HG03439 (cell line): ENCODE results near the gene CCNF.
"Not testable (repeated sequence)": the region's sequence is repeated elsewhere in the genome, so short reads cannot be mapped to it uniquely, and the experiment has no call there.

ENCODE experiments used
- ATAC-seq: cut with Tn5 transposase; IDR thresholded peaks from one replicate; pipeline ENCODE4 v1.9.1; 2021; ENCODE audit warnings: mild to moderate bottlenecking, moderate library complexity; ENCODE audit not compliant: unreplicated experiment

The CCNF gene, protein sequence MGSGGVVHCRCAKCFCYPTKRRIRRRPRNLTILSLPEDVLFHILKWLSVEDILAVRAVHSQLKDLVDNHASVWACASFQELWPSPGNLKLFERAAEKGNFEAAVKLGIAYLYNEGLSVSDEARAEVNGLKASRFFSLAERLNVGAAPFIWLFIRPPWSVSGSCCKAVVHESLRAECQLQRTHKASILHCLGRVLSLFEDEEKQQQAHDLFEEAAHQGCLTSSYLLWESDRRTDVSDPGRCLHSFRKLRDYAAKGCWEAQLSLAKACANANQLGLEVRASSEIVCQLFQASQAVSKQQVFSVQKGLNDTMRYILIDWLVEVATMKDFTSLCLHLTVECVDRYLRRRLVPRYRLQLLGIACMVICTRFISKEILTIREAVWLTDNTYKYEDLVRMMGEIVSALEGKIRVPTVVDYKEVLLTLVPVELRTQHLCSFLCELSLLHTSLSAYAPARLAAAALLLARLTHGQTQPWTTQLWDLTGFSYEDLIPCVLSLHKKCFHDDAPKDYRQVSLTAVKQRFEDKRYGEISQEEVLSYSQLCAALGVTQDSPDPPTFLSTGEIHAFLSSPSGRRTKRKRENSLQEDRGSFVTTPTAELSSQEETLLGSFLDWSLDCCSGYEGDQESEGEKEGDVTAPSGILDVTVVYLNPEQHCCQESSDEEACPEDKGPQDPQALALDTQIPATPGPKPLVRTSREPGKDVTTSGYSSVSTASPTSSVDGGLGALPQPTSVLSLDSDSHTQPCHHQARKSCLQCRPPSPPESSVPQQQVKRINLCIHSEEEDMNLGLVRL

DNA sequence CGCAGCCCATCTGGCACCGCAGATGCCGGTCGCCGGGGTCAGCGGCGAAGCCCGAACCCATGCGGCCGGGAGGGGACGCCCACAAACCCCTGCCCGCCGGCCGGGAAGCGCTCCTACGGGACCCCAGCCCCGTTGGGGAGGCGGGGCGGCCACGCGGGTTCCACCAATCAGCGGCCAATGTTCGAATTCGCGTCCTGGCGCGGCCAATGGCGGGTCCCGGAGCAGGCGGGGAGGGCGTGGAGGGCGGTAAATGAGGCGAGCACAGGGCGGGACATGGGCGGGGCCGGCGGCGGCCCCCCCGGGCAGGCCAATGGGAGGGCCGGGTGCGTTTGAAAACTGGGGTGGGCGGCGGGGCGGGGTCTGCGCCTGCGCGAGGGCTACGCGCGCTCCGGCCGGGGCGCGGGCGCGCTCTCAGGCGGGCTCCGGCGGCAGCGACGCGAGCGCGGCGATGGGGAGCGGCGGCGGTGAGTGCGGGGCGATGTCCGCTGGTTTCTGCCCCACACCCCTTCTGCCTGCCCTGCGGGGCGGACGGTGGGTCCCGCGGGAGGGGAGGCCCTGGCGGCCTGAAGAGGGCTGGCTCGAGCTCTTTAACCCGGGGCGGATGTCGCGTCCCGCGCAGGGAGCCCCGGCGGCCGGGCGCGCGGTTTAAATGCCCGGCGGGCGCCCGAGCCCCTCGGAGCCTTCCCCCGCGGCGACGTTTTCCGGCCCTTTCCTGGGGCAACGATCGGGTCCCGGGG is at the start of gene CCNF:
Gene CCNF, plus strand, starts transcription at position 414 of the 737 bp plus-strand sequence. Its CDS starts 35 bp downstream, at position 449.
- ATAC-seq = peak; percentile 88

DNA sequence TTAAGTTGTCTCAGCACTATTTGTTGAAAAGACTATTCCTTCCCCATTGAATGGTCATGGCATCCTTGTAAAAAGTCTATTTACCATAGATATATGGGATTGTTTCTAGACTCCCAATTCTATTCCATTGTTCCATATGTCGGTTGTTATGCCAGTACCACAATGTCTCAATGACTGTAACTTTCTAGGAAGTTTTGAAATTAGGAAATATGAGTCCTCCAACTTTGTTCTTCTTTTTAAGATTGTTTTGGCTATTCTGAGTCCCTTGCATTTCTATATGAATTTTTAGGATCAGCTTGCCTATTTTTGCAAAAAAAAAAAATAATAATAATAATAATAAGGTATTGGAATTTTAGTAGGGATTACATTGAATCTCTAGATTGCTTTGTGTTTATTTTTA is 45.7 kb upstream of the CCNF start:
- no peak for ATAC-seq

DNA sequence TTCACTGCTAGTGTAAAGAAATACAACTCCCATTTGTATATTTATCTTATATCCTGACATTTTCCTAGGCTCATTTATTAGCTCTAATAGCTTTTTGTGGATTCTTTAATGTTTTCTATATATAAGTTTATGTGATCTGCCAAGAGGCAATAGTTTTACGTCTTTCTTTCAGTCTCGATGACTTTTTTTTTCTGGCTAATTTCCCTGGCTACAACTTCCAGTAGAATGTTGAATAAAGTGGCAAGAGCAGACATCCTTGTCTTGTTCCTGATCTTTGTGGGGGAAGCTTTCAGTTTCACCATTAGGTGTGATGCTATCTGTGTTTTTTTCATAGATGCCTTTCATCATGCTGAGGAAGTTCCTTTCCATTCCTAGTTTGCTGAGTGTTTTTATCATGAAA is 44.8 kb upstream of the CCNF start:
- ATAC-seq = no peak

DNA sequence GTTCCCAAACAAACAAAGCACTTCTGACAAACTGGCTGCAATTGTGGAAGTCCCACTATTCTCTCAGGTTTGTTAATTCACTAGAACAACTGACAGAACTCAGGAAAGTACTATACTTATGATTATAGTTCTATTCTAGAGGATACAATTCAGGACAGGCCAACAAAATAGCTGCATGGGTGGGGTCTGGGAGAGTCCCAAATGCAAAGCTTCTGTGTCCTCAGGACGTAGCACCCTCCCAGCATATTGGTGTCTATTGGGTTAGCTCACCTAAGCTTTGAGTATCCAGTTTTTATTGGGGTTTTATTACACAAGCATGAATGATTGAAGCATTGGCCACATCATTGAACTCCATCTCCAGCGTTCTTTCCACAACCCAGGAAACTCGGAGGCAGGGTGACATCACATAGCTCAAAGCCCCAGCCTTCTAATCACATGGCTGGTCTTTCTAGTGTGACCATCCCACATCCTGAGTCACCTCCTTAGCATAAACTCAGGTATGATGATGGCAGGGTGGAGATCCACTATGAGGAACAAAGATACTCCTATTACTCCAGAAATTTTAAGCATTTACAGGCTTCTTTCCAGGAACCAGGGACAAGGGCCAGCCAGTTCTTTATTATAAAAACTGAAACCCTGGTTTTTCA is 43.9 kb upstream of the CCNF start:
- ATAC-seq = no peak

DNA sequence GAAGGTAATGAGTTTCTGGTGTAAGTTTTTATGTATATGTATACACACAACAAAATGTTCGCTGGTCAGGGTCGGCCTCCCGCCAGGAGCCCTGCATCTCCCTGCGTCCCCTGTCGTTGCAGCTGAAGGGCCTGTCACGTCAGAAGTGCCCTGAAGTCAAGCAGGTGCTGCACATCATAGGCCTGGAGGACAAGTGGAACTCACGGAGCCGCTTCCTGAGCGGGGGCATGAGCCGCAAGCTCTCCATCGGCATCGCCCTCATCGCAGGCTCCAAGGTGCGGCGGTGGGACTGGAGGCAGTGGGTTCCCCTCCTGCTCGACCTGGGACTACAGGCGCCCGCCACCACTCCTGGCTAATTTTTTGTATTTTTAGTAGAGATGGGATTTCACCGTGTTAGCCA is 43.3 kb upstream of the CCNF start:
- not testable (repeated sequence) for ATAC-seq

DNA sequence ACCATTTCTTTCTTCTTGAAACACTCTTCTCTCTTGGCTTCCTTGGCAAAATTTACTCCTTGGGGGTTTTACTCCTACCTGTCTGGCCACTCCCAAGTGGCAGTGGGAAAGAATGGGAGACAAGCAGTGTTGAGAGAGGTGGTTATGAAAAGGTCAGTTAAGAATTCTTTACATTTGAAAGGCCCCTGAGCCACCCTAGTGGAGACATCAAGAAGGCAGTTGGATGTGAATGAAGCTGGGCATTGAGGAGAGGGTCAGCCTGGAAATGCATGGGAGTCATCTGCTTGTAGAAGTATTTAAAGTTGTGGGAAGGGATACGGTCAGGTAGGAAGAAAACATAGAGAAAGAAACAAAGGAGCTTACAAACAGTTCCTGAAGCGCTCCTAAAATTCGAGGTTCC is 42.3 kb upstream of the CCNF start:
- ATAC-seq = no peak

DNA sequence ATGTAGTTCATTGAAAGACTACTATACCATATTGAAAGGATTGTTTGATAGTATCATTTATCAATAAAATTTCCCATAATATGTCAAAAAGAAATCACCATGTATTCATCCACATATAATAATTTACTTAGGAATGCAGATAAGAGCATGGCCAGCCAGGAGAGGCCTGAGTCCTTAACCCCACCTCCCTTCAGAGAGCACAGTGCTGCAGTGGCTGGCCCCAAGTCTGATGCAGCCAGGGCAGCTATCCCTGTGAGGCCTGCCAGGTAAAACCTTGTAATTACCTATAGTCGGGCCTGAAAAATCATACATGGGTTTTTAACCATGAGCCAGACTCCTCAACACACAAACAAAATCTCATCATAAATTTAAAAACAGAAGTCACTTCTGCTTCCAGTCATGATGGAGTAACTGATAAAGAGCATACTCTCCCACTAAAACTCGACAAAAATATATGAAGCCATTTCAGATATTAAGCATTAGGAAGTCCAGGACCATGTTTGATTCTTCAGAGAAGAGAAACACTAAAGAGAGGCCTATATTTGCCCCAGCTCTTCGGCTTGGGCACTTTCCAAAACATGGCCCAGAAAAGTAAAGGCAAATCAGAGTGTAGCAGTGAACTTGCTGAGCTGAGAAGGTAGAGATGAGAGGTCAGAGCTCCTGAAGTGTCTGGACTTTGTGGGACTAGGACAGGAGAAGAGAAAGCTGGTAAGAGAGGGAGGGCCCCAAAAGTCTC is 40.9 kb upstream of the CCNF start:
- ATAC-seq = no peak

DNA sequence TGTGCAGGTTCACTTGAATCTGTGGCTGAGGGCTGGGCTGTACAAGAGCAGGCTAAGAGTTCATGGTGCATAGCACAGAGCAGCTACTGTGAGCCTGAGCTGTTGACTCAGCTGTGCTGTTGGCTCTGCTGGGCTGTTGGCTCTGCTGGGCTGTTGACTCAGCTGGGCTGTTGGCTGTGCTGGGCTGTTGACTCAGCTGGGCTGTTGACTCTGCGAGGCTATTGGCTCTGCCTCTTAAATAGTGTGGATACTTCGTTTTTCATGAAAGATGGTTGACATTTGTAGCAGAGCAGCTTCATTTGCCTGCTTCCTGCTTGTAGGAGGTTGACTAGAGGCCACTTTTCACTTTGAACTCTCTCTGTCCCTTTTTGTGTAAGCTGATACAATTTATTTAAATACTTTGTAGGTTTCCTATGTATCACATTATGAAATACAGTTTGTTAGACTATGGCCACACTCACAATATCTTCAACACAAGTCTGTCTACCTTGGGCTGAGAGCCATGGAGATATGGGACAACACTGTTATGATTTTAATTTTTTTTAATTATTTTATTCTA is 40.3 kb upstream of the CCNF start:
- no peak for ATAC-seq

DNA sequence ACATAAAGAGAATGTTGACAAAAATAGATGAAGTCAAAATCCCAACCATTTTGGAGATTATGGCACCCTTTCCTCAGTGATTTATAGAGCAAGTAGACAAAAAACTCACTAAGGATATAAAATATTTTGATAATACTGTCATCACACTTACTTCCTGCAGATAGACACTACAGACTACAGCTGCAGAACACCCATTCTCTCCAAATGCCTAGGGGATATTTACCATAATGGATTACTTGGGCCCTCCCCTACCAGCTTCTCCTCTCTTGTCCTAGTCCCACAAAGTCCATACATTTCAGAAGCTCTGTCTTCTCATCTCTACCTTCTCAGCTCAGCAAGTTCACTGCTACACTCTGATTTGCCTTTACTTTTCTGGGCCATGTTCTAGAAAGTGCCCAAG is 37.2 kb upstream of the CCNF start:
- no peak for ATAC-seq

DNA sequence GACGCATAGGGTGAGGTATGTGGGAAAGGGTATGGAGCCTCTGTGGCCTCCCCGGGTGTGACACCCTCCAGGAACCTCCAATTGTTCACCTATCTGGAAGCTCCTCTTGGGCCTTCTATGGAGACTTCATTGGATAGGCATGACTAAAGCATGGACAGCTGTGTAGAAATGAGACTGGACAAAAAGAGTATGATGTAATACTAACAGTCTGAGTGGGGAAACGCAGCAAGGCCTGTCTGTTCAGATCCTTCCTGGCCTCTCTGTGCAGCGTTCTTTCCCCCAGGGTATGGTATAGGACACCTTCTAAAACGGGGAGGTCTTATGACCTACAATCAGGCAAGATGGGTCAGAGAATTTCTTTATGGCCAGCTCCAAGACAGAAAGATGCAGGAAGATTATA is 30.7 kb upstream of the CCNF start:
- no peak for ATAC-seq

DNA sequence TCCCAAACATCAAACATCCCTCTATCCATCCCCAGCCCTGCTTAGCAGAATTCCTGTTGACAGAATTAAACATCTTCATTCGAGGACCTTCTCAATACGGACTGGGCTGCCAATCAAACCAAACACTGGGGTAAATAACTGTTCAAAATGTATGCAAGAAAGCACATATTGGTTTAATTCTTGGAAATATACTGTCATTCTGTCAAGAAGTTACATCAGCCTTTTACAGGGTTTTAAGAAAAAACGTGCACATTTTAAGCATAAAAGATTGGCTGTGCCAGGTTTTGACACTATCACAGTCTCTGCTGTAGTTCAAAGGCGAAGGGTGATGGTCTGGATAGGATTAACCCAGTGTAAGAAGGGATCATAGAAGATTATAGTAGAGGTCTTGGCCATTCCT is 25.1 kb upstream of the CCNF start:
- ATAC-seq = no peak

DNA sequence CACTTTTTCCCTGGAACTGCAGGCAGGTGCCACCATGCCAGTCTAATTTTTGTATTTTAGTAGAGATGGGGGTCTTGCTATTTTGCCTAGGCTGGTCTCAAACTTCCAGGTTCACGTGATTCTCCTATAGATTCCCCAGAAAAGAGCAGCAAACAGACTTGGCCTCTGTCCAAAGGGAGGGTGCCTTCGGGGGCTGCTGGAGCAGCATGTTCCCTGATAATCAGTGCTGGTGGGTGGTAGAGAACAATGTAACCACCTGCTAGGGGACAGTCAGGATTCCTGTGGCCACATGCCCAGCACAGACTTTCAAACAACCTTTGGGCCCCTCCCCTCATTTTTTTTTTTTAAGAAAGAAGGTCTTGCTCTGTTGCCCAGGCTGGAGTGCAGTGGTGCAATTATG is 14.2 kb upstream of the CCNF start:
- no peak for ATAC-seq

DNA sequence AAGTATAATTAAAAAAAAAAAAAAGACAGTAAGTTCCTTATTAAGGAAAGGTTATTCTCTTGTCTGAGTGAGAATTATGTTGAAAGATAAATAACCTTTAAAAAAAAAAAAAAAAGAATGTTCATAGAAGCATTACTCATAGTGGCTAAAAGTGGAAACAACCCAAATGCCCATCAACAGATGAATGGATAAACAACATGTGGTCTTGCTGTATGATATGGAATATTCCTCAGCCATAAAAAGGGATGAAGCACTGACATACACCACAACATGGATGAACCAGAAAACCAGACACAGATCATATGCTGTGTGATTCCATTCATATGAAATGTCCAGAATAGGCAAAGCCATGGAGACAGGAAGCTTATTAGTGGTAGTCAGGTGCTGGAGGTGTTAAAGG is 9.2 kb upstream of the CCNF start:
- no peak for ATAC-seq

DNA sequence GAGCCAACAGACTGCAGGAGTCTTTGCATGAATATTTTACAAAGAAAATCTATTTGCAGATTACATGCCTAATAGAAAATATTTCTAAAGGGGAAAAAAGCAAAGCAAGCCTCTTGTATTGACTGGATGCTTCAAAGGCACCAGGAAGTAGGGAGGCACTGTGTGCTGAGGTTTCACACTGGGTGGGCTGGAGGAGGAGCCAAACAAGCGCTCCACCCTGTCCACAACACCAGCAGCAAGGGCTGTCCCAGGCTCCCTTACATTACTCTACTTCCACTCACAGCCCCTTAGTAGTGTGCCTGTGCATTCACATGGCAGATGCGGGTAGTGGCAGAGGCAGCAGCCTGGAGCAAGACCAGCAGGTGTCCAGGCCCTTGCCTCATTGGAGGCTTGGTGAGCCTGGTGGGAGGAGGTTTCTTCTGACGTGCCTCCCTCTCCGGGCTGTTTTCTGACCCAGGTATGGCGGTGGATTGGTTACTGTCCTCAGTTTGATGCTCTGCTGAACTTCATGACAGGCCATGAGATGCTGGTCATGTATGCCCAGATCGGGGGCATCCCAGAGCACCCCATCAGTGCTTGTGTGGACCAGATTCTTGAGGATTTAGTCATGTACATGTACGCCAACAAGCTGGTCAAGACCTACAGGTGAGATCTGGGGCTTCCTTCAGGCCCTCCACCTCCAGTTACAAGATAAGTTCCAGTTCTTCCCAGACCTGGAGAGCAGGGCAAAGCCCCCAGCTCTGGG is 7.0 kb upstream of the CCNF start:
- no peak for ATAC-seq

DNA sequence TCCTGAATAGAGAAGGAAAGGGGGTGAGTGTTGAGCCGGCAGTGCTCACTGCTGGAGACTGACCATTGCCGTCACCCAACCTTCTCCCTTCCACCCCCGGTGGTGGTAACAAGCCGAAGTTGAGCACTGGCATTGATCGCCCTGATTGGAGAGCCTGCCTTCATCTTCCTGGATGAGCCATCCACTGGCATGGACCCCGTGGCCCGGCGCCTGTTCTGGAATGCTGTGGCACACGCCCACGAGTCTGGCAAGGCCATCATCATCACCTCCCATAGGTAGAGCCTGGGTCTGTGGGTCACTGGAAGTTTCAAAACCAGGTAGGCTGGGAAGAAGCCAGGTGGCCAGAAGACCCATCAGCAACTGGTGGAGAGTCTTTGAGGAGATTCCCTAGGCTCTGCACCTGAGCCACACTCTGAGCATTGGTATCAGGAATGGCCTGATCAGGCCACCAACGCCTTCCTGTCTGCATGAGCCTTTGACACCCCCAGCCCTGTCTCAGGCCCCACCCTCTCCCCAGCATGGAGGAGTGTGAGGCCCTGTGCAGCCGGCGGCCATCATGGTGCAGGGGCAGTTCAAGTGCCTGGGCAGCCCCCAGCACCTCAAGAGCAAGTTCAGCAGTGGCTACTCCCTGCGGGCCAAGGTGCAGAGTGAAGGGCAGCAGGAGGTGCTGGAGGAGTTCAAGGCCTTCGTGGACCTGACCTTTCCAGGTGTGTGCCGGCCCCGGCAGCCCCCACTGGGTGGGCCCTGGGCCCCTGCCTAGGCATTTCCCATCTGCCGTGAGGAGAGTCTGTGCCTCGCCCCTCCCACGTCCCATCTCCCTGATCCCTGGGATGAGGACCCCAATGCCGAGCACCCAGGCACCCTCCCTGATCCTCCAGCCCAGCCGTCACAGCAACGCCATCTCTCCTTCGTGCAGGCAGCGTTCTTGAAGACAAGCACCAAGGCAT is 4.9 kb upstream of the CCNF start:
- no peak for ATAC-seq

DNA sequence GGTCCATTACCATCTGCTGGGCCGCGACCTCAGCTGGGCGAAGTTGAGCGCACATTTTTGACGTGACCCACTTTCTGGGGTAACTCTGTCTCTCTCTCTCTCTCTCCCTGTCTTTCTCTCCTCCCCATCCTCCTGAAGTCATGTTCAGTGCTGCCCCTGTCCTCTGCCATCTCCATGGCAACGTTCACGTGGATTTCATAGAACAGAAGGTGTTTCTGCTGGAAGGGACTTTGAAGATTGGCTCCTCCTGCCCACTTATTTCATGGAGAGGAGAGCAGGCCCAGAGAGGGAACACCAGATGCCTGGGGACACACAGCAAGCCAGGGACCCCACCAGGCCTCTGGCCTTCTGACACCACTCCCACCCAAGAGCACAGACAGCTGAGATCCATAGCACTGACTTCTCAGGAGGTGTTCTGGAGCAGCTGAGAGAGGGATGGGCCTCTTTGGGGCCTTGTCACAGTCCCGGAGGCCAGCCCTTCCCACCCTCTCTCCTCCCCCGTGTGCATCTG is 4.2 kb upstream of the CCNF start:
- no peak for ATAC-seq

DNA sequence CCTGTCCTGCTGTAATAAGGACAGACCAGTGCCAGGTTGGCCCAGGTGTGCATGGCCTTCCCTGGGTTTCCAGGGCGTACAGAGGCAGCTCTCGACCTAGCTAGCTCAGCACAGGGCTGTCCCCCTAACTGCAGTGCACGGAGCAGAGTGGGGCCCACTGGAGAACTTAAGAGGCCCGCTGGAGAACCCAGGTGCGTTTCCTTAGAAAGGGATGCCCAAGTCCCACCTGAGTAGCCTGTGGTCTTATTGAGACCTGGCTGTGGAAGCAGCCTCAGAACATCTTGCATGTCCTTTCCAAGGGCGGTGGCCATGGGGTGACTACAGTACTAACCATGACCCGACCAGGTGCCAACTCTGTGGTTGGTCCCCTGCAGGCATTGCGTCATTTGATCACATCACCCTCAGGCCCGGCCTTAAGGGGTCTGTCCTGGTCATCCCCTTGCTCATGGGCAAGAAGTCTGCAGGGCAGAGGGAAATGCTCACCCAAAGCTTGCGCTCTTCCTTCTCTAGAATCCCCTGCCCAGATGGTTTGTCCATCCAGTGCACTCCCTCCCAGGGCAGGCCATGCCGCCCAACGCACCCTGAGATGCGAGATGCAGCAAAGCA is 3.3 kb upstream of the CCNF start:
- no peak for ATAC-seq

DNA sequence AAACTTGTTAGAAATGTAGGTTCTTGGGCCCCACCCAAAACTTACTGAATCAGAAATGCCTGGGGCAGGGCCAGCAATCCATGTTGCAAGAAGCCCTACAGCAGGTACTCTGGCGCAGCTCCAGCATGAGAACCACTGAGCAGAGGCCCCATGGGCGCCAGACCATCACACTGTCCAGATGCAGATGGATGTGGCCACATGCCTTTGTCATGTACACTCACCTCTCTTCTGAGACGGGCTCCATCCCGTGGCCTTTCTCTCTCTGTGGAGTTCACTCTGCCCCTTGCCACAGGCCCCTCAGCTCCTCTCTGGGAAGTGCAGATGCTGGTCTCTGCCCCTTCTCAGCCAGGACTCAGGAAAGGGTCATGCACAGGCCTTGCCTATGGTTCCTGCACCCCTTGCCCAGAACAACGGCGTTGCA is 2.3 kb upstream of the CCNF start:
- ATAC-seq = no peak
